ENCODE results near the gene RAB1A.

GRCh38 chr2:65153515-65153914, 23.6 kb upstream of the RAB1A start:
- TF ChIP-seq CTCF (IDR thresholded peaks at IDR 0.05) (no peak), POLR2A (IDR thresholded peaks at IDR 0.05) (no peak)
